HG02870 (cell line): ENCODE results near the gene ABCG4.

Source experiments
- ATAC-seq: cut with Tn5 transposase; IDR thresholded peaks from one replicate; pipeline ENCODE4 v1.9.1; 2021; ENCODE audit warnings: mild to moderate bottlenecking, moderate library complexity; ENCODE audit not compliant: unreplicated experiment

The ABCG4 gene

GRCh38 chr11:119205080-119205479, 56.2 kb downstream of the ABCG4 start:
- no peak for ATAC-seq

DNA sequence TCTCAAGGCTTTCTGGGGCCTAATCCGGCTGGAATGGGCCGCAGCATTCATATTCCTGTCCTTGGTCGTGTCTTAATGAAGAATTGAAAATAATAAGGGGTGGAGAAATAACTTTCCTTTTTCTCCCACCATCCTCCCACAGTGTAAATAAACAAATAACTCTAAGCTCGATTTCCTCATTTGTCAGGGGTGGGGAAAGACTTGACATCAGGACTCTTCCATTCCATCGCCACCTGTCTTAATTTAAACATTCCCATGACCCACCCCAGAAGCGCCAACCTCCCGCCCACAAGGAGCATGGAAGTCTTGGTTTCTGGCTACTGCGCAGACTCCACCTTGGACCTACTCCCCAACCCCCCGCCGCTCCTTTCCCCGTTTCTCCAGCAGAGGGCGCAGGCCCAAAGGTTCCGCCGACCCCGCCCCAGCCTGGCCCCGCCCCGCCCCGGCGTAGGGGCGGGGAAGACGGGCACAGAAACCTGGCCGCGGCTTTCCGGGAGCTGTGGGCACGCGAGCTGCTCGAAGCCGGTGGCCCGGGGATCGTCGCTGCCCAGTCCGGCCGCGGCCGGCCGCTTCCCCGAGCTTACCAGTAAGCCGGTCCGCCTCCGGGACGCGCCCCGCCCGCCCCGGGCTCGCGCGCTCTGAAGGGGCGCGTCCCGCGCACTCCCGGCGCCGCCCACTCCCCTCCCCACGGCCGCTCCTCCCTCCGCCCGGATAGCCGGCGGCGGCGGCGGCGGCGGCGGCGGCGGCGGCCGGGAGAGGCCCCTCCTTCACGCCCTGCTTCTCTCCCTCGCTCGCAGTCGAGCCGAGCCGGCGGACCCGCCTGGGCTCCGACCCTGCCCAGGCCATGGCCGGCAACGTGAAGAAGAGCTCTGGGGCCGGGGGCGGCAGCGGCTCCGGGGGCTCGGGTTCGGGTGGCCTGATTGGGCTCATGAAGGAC, 57.0 kb downstream of the ABCG4 start, which contains the start of gene CBL:
CBL (plus strand) TSS at position 766 of the 937 bp plus-strand sequence; CDS start at position 845, 79 bp downstream.
- ATAC-seq, result peak; percentile 72

DNA sequence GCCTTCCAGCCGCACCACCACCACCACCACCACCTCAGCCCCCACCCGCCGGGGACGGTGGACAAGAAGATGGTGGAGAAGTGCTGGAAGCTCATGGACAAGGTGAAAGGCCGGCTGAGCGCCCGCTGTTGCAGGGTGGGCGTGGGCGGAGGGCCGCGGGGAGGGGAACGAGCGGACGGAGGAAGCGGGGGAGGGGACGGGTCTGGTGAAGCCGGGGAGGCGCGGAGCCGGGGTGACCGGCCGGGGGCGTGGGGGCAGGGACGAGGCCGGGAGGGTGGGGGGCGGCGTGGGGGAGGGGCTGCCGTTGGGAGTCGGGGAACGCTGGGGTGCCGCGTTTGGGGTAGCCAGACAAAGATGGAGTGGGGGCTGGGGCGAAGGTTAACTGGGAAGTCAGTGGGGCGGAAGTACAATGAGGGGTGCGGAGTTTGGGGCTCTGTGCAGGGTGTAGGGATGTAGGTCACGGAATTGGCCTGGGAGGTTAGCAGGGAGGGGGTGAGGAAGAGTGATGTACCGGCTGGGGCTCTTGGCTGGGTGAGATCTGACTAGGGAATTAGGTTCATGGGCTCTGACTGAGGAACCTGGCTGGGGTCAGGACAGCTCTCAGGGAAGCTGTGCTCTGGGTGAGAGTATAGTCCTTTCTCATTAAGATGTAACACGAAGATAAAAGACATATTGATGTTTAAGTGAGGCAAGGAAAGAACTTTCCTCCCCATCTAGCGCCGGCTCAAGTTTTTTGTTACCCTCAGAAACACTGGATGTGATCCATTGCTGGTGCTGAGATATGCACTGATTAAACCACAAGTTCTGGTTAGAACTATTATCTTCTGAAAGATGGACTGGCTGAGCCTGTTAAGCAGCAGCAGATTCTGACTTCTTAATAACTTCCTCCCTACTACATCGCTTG, 57.9 kb downstream of the ABCG4 start:
- ATAC-seq, result peak; percentile 16

DNA sequence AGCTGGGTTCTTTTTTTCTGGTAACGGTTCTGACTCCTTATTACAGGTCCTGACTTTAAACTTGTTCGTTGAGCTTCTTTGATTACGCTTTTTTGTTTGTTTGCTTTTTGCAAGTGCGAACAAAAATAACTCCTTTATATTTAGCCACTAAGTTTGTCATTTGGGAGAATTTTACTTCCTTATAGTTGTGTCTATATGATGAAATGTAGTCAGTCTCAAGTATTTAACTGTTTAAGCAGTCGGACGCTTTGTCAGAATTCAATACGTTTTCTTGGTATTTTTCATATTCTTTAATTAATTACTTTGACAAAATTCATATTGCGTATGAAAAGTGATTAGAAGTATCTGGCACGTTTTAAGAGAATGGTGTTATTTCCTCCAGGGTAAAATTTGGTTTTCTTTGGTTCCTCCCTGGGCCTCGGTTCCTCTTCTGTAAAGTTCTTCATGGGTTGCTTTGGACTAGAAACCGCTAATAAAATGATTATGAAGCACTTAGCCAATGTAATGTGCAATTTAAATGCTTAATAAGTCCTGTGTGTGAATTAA, 58.6 kb downstream of the ABCG4 start:
- ATAC-seq, result no peak

DNA sequence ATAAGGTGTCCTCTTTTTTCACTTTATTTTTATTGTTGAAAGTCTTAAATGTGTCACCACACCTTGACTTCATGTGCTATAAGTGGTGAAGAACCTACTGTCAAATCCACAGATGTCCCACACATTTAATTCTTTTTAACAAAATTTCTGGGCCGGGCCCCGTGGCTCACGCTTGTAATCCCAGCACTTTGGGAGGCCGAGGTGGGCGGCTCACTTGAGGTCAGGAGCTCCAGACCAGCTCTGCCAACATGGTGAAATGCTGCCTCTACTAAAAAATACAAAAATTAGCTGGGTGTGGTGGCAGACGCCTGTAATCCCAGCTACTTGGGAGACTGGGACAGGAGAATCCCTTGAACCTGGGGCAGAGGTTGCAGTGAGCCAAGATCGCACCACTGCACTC, 60.3 kb downstream of the ABCG4 start:
- ATAC-seq, result no peak

DNA sequence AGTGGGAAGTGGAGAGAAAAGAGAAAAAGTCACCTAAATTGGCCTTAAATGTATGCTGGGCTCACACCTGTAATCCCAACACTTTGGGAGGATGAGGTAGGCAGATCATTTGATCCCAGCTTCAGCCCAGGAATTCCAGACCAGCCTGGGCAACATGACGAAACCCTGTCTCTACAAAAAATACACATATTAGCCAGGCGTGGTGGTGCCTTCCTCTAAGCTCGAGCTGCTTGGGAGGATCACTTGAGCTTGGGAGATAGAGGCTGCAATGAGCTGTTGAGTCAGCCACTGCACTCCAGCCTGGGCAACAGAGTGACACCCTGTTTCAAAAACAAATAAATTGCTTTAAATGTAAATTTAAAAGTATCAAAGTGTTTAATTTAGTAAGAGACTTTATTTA, 61.2 kb downstream of the ABCG4 start:
- no peak for ATAC-seq
